GM18909 (cell line): ENCODE results near the gene NLGN1.

Experiments
- ATAC-seq: cut with Tn5 transposase; IDR thresholded peaks from one replicate; pipeline ENCODE4 v1.9.1; 2021; ENCODE audit warnings: mild to moderate bottlenecking; ENCODE audit not compliant: unreplicated experiment, poor library complexity

The NLGN1 gene

GRCh38 chr3:174232658-174233429 lies 835.3 kb downstream of the NLGN1 start:
- no peak for ATAC-seq

GRCh38 chr3:174233511-174233910 lies 836.0 kb downstream of the NLGN1 start:
- no peak for ATAC-seq

- ATAC-seq = no peak
Measured at GRCh38 chr3:174242311-174243041, 844.9 kb downstream of the NLGN1 start.

- no peak for ATAC-seq
Measured at GRCh38 chr3:174243171-174243570, 845.6 kb downstream of the NLGN1 start.

- no peak for ATAC-seq
Measured at GRCh38 chr3:174247687-174248152, 850.2 kb downstream of the NLGN1 start.

- no peak for ATAC-seq
Measured at GRCh38 chr3:174251681-174252080, 854.1 kb downstream of the NLGN1 start.

GRCh38 chr3:174253196-174253823 lies 855.8 kb downstream of the NLGN1 start:
- no peak for ATAC-seq

GRCh38 chr3:174253940-174254339 lies 856.4 kb downstream of the NLGN1 start:
- ATAC-seq = no peak

- no peak for ATAC-seq
Measured at GRCh38 chr3:174255454-174255853, 857.9 kb downstream of the NLGN1 start.

- no peak for ATAC-seq
Measured at GRCh38 chr3:174266476-174266875, 868.9 kb downstream of the NLGN1 start.

- ATAC-seq = no peak
Measured at GRCh38 chr3:174268061-174268460, 870.5 kb downstream of the NLGN1 start.

- no peak for ATAC-seq
Measured at GRCh38 chr3:174268586-174268985, 871.0 kb downstream of the NLGN1 start.

- no peak for ATAC-seq
Measured at GRCh38 chr3:174270841-174271240, 873.3 kb downstream of the NLGN1 start.

- no peak for ATAC-seq
Measured at GRCh38 chr3:174275336-174275735, 877.8 kb downstream of the NLGN1 start.

GRCh38 chr3:174276826-174277225 lies 879.3 kb downstream of the NLGN1 start:
- no peak for ATAC-seq

- no peak for ATAC-seq
Measured at GRCh38 chr3:174278094-174278493, 880.5 kb downstream of the NLGN1 start.

GRCh38 chr3:174280186-174280585 lies 882.6 kb downstream of the NLGN1 start:
- ATAC-seq = no peak

- no peak for ATAC-seq
Measured at GRCh38 chr3:174285242-174285864, 887.8 kb downstream of the NLGN1 start.

GRCh38 chr3:174287705-174288104 lies 890.2 kb downstream of the NLGN1 start:
- ATAC-seq = no peak

GRCh38 chr3:174294616-174295015 lies 897.1 kb downstream of the NLGN1 start:
- no peak for ATAC-seq
